ENCODE data around the gene FOXL3. TPM values are rescaled to one million over a fixed set of nuclear protein-coding genes. Genes with fewer than 3 reads are reported as not detected.

FOXL3 gene
- polyA plus RNA-seq, 2 of the 4 experiments (the other 2 are of a cell fraction): not detected

GRCh38 chr7:254337-255037 lies 35.5 kb upstream of the FOXL3 start:
- no peaks in the 10 kb centered on the region for H3K4me1 ChIP-seq
- no peak overlapping the region for H3K4me2 ChIP-seq
- H3K4me3 ChIP-seq: no peak overlapping the region
- ChIA-PET CTCF (interaction anchor here (1.2 kb wide), 1 partner anchor 9 kb away, joined by 3 read pairs; no protein-coding TSS in a partner anchor), POLR2A (no interaction called here)
- no peak overlapping the region for H3K27ac ChIP-seq
- FAIRE-seq (no peak), ATAC-seq (no peak), DNase-seq (ENCODE audit: low read depth in 1 of 2, low spot score in 1 of 2) (no peak)
- TF ChIP-seq RARB (CRISPR knock-in tag; IDR thresholded peaks at IDR 0.05) (no peak), RAD21 (conservative IDR thresholded peaks at IDR 0.05 in 1 of 2, IDR thresholded peaks at IDR 0.05 in 1 of 2) (no peak), NFE2L2 (conservative IDR thresholded peaks at IDR 0.05; ENCODE audit: low read length) (no peak), EHF (CRISPR knock-in tag; IDR thresholded peaks at IDR 0.05) (no peak), MAFK (IDR thresholded peaks at IDR 0.05; ENCODE audit: partially characterized antibody) (no peak), MAX (IDR thresholded peaks at IDR 0.05) (no peak), NR3C1 (IDR thresholded peaks at IDR 0.05) (no peak), PBX3 (IDR thresholded peaks at IDR 0.05) (no peak), JUN (IDR thresholded peaks at IDR 0.05) (no peak), MAZ (IDR thresholded peaks at IDR 0.05; ENCODE audit: borderline replicate concordance, low read depth, low read length) (no peak), ATOH8 (CRISPR knock-in tag; IDR thresholded peaks at IDR 0.05; ENCODE audit: low read depth) (no peak), PHF8 (IDR thresholded peaks at IDR 0.05; ENCODE audit: borderline replicate concordance, low read depth) (no peak), FOSL2 (IDR thresholded peaks at IDR 0.05) (no peak), FOSL2 (CRISPR knock-in tag; IDR thresholded peaks at IDR 0.05) (no peak), RNF2 (IDR thresholded peaks at IDR 0.05; ENCODE audit: borderline replicate concordance, low read depth) (no peak), CBX8 (IDR thresholded peaks at IDR 0.05) (no peak), REST (IDR thresholded peaks at IDR 0.05) (no peak), CBX2 (IDR thresholded peaks at IDR 0.05; ENCODE audit: borderline replicate concordance, low read depth) (no peak), ZFP36 (IDR thresholded peaks at IDR 0.05; ENCODE audit: borderline replicate concordance, partially characterized antibody) (no peak), ZC3H11A (IDR thresholded peaks at IDR 0.05) (no peak)
- peaks cover 31% of the 10 kb centered on the region for H3K9me3 ChIP-seq
- WGBS (ENCODE audit: missing lambda C conversion rate): 94% methylated on average over 31 of the region's 31 CpGs

GRCh38 chr7:255038-255435 lies 34.9 kb upstream of the FOXL3 start:
- POLR2A ChIA-PET: no interaction called here
- no peak overlapping the region for H3K4me3 ChIP-seq
- TF ChIP-seq KDM5A (IDR thresholded peaks at IDR 0.05): no peak
- TF ChIP-seq HEYL (CRISPR knock-in tag; IDR thresholded peaks at IDR 0.05): no peak
- no peak for TF ChIP-seq ZSCAN20 (CRISPR knock-in tag; IDR thresholded peaks at IDR 0.05)
- TF ChIP-seq KDM1A (IDR thresholded peaks at IDR 0.05; ENCODE audit: low read depth): no peak
- TF ChIP-seq CHD2 (IDR thresholded peaks at IDR 0.05; ENCODE audit: low read length, partially characterized antibody): no peak
- no peak for TF ChIP-seq FOSB (CRISPR knock-in tag; IDR thresholded peaks at IDR 0.05)
- TF ChIP-seq CBX2 (IDR thresholded peaks at IDR 0.05; ENCODE audit: borderline replicate concordance, low read depth): no peak
- no peak for TF ChIP-seq FOSL2 (IDR thresholded peaks at IDR 0.05)
- no peak for TF ChIP-seq FOSL2 (CRISPR knock-in tag; IDR thresholded peaks at IDR 0.05)
- ATAC-seq: no peak
- no peaks in the 10 kb centered on the region for H3K4me1 ChIP-seq
- DNase-seq (ENCODE audit: low read depth in 1 of 2, low spot score in 1 of 2): no peak
- no peak overlapping the region for H3K4me2 ChIP-seq
- CTCF ChIA-PET: no interaction called here
- no peak for FAIRE-seq
- WGBS (ENCODE audit: missing lambda C conversion rate): 95% methylated on average over 19 of the region's 19 CpGs
- H3K27ac ChIP-seq: no peak overlapping the region
- H3K9me3 ChIP-seq: peaks cover 36% of the 10 kb centered on the region

Measured in A549 (cell line).